Measurements from ENCODE around the gene JAZF1. TPM values are rescaled to one million over a fixed set of nuclear protein-coding genes. Genes with fewer than 3 reads are reported as not detected.

JAZF1 gene
- total RNA-seq, 1 experiment from 2014 or later = 9.1 TPM

DNA sequence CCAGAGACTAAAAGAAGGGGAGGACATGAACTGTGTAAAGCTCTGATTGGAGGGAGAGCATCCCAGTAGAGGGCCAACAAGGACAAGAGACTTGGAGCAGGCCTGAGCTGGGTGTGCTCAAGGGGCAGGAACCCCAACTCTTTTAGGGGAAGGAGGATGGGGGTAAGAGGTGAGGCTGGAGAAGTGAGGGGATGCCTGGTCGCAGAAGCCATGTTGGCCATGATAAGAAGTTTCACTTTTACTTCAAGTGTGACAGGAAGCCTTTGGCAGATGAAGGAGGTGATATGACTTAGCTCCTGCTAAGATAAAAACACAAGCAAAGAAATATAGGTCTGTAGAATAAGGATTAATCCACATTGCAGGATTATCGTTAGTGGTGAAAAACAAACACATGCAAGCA lies 208.3 kb downstream of the JAZF1 start:
- no peaks in the 10 kb centered on the region for H3K23me2 ChIP-seq (ENCODE audit: insufficient read length, low read depth, low read length, poor library complexity, severe bottlenecking)
- H2BK20ac ChIP-seq (ENCODE audit: low read depth, low read length, poor library complexity, severe bottlenecking) = no peak overlapping the region
- no peak overlapping the region for H4K5ac ChIP-seq (ENCODE audit: insufficient read length, low read depth, low read length)
- H3K4me2 ChIP-seq (ENCODE audit: insufficient read depth, insufficient read length, low read length) = no peak overlapping the region
- H3K79me2 ChIP-seq (ENCODE audit: insufficient read depth, low read length) = no peaks in the 10 kb centered on the region; the same call in 1 of the 2 replicates
- H2AK5ac ChIP-seq (ENCODE audit: insufficient read length, low read length) = no peak overlapping the region
- H3K9me3 Mint-ChIP-seq = no peaks in the 10 kb centered on the region
- WGBS (ENCODE audit: extremely low coverage, insufficient read length, low lambda C conversion rate) = no CpG with 5 or more reads among the region's 2 CpGs
- no peaks in the 10 kb centered on the region for H3K4me1 ChIP-seq (ENCODE audit: insufficient read depth, low read length)
- H4K20me1 ChIP-seq (ENCODE audit: control insufficient read depth, insufficient read depth, insufficient read length) = no peaks in the 10 kb centered on the region
- H3K27me3 ChIP-seq (ENCODE audit: insufficient read depth, low read length) = no peaks in the 10 kb centered on the region
- no peak overlapping the region for H3K14ac ChIP-seq (ENCODE audit: insufficient read depth, low read length)
- H3K4me1 Mint-ChIP-seq = no peaks in the 10 kb centered on the region
- H2BK12ac ChIP-seq (ENCODE audit: insufficient read length, low read depth, low read length) = no peak overlapping the region
- H2BK120ac ChIP-seq (ENCODE audit: low read depth, low read length, poor library complexity, severe bottlenecking) = no peak overlapping the region
- no peak overlapping the region for H3K56ac ChIP-seq (ENCODE audit: insufficient read length, low read depth, low read length)
- no peak overlapping the region for H3K4me3 Mint-ChIP-seq
- no peak overlapping the region for H3K27ac ChIP-seq (ENCODE audit: insufficient read length, low read depth, low read length)
- H3K4ac ChIP-seq (ENCODE audit: low read depth, low read length) = no peak overlapping the region
- H3K27me3 Mint-ChIP-seq (ENCODE audit: low read depth) = no peaks in the 10 kb centered on the region
- H3K9me3 ChIP-seq (ENCODE audit: control insufficient read depth, low read depth, low read length) = no peaks in the 10 kb centered on the region
- no peak for DNase-seq
- no peaks in the 10 kb centered on the region for H3K79me1 ChIP-seq (ENCODE audit: insufficient read depth, low read depth, low read length, poor library complexity, severe bottlenecking)
- H3K9ac ChIP-seq (ENCODE audit: extremely low read depth, insufficient read length, low read length) = no peak overlapping the region
- no peak overlapping the region for H3T11ph ChIP-seq (ENCODE audit: low read length)
- H3K36me3 Mint-ChIP-seq (ENCODE audit: insufficient read depth in 1 of 3, low read depth in 3 of 3) = no peaks in the 10 kb centered on the region; a peak in 1 of 7 replicates
- H2AFZ ChIP-seq (ENCODE audit: low read length) = no peak overlapping the region
- no peak overlapping the region for H2BK15ac ChIP-seq (ENCODE audit: low read depth, low read length)
- no peak overlapping the region; a peak in 1 of 7 replicates for H3K27ac Mint-ChIP-seq
- no peak overlapping the region for H4K91ac ChIP-seq (ENCODE audit: insufficient read length, low read depth, low read length)
- no peak overlapping the region for H2BK5ac ChIP-seq (ENCODE audit: insufficient read length, low read length)
- TF ChIP-seq, protein P1, sequence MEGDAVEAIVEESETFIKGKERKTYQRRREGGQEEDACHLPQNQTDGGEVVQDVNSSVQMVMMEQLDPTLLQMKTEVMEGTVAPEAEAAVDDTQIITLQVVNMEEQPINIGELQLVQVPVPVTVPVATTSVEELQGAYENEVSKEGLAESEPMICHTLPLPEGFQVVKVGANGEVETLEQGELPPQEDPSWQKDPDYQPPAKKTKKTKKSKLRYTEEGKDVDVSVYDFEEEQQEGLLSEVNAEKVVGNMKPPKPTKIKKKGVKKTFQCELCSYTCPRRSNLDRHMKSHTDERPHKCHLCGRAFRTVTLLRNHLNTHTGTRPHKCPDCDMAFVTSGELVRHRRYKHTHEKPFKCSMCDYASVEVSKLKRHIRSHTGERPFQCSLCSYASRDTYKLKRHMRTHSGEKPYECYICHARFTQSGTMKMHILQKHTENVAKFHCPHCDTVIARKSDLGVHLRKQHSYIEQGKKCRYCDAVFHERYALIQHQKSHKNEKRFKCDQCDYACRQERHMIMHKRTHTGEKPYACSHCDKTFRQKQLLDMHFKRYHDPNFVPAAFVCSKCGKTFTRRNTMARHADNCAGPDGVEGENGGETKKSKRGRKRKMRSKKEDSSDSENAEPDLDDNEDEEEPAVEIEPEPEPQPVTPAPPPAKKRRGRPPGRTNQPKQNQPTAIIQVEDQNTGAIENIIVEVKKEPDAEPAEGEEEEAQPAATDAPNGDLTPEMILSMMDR (conservative IDR thresholded peaks at IDR 0.05) = no peak
- H4K8ac ChIP-seq (replicated peaks; ENCODE audit: insufficient read length, low read depth, low read length) = no peak overlapping the region
- no peak overlapping the region for H3K18ac ChIP-seq (ENCODE audit: insufficient read length, low read depth, low read length)
- H3K23ac ChIP-seq (ENCODE audit: insufficient read length, low read depth, low read length) = no peak overlapping the region
